ENCODE measurements around the gene NAGK.
"Not testable (repeated sequence)": the region's sequence is repeated elsewhere in the genome, so short reads cannot be mapped to it uniquely, and the experiment has no call there.

The NAGK gene

GRCh38 chr2:71102981-71103681 is 34.7 kb downstream of the NAGK start:
- in situ Hi-C loops (cut with HindIII; ENCODE audit: low sequenced_read_pairs), result no loop called here

- in situ Hi-C loops (cut with HindIII; ENCODE audit: low sequenced_read_pairs), result no loop called here
Measured at GRCh38 chr2:71103809-71104208, 35.4 kb downstream of the NAGK start.

GRCh38 chr2:71106463-71106862 is 38.0 kb downstream of the NAGK start:
- in situ Hi-C loops (cut with HindIII; ENCODE audit: low sequenced_read_pairs), result not testable (repeated sequence)

- in situ Hi-C loops (cut with HindIII; ENCODE audit: low sequenced_read_pairs), result no loop called here
Measured at GRCh38 chr2:71108091-71108490, 39.6 kb downstream of the NAGK start.

GRCh38 chr2:71113843-71114242 is 45.4 kb downstream of the NAGK start:
- in situ Hi-C loops (cut with HindIII; ENCODE audit: low sequenced_read_pairs), result no loop called here

- in situ Hi-C loops (cut with HindIII; ENCODE audit: low sequenced_read_pairs), result no loop called here
Measured at GRCh38 chr2:71117063-71117462, 48.6 kb downstream of the NAGK start.

GRCh38 chr2:71120195-71120594 is 51.7 kb downstream of the NAGK start:
- in situ Hi-C loops (cut with HindIII; ENCODE audit: low sequenced_read_pairs), result loop anchor here (5.0 kb wide), 1 partner anchor 48 kb away; no protein-coding TSS in a partner anchor

- in situ Hi-C loops (cut with HindIII; ENCODE audit: low sequenced_read_pairs), result loop anchor here (5.0 kb wide), 1 partner anchor 49 kb away; no protein-coding TSS in a partner anchor
Measured at GRCh38 chr2:71121479-71121878, 53.0 kb downstream of the NAGK start.

GRCh38 chr2:71122387-71123298 is 54.2 kb downstream of the NAGK start:
- in situ Hi-C loops (cut with HindIII; ENCODE audit: low sequenced_read_pairs), result loop anchor here (5.0 kb wide), 1 partner anchor 50 kb away; no protein-coding TSS in a partner anchor

- in situ Hi-C loops (cut with HindIII; ENCODE audit: low sequenced_read_pairs), result no loop called here
Measured at GRCh38 chr2:71125506-71126294, 57.3 kb downstream of the NAGK start.

GRCh38 chr2:71126957-71127356 is 58.5 kb downstream of the NAGK start:
- in situ Hi-C loops (cut with HindIII; ENCODE audit: low sequenced_read_pairs), result no loop called here
